Activated CD8-positive, alpha-beta memory T cell treated with anti-CD3 and anti-CD28 coated beads for 36 hours (primary cell): ENCODE measurements around the gene DDX54. TPM values are rescaled to one million over a fixed set of nuclear protein-coding genes. Genes with fewer than 3 reads are reported as not detected.

Experiments used
- total RNA-seq, 2 experiments: library from RNA; stranded (reverse); gene quantifications; one replicate each; pipeline ENCODE4 v1.2.3, GENCODE V29; 2021

DDX54 gene
- total RNA-seq, 2 experiments from 2014 or later: 120 to 128 TPM

Other genes starting within 250 kb of the DDX54 start
- gene OAS3, start 247.0 kb downstream of the DDX54 start, total RNA-seq: 10 to 100 TPM in 1 of 2 experiments, 1 to 10 TPM in 1; 9.3 to 10.0 TPM
- gene OAS2, start 207.0 kb downstream of the DDX54 start, total RNA-seq: 10 to 100 TPM; 44.7 to 51.9 TPM
- gene DTX1, start 128.7 kb downstream of the DDX54 start, total RNA-seq: 1 to 10 TPM; 3.1 to 3.3 TPM
- gene RASAL1, start 49.7 kb downstream of the DDX54 start, total RNA-seq: under 1 TPM; 0.19 TPM
- gene CFAP73, start 35.8 kb downstream of the DDX54 start, total RNA-seq: under 1 TPM; 0.17 to 0.38 TPM
- 10 to 100 TPM; 26.1 to 28.2 TPM for gene RITA1, start 243 bp upstream of the DDX54 start, total RNA-seq
- 10 to 100 TPM; 22.6 to 25.0 TPM for gene TPCN1, start 36.0 kb upstream of the DDX54 start, total RNA-seq
- gene SLC8B1, start 149.6 kb upstream of the DDX54 start, total RNA-seq: 10 to 100 TPM; 13.3 to 15.0 TPM
- gene PLBD2, start 173.1 kb upstream of the DDX54 start, total RNA-seq: 10 to 100 TPM; 21.2 to 21.7 TPM
- not detected for gene SDS, start 218.4 kb upstream of the DDX54 start, total RNA-seq
- gene SDSL, start 236.9 kb upstream of the DDX54 start, total RNA-seq: not detected